COLO668 (cell line): Measurements from ENCODE around the gene PRPSAP1.

Source experiments
- DNase-seq: peaks from one replicate; lab custom pipeline; 2025; ENCODE audit not compliant: unreplicated experiment; lab: John Stamatoyannopoulos, UW

The PRPSAP1 gene

GRCh38 chr17:76267051-76267576 lies 86.6 kb downstream of the PRPSAP1 start:
- DNase-seq: no peak

GRCh38 chr17:76266244-76266938 lies 87.3 kb downstream of the PRPSAP1 start:
- peak; percentile 14 for DNase-seq

- peak; percentile 67 for DNase-seq
Measured at GRCh38 chr17:76265624-76266243, 88.0 kb downstream of the PRPSAP1 start.

- DNase-seq: peak; percentile 96
Measured at GRCh38 chr17:76264755-76265623, 88.7 kb downstream of the PRPSAP1 start, which contains the start of gene UBALD2. Gene UBALD2 (plus strand): TSS chr17:76265348. CDS start chr17:76265506, 158 bp downstream.

GRCh38 chr17:76264425-76264754 lies 89.3 kb downstream of the PRPSAP1 start:
- DNase-seq: no peak

GRCh38 chr17:76263896-76264295 lies 89.8 kb downstream of the PRPSAP1 start:
- DNase-seq: no peak

GRCh38 chr17:76262732-76263344 lies 90.9 kb downstream of the PRPSAP1 start:
- peak; percentile 42 for DNase-seq

- no peak for DNase-seq
Measured at GRCh38 chr17:76261421-76262215, 92.1 kb downstream of the PRPSAP1 start.

GRCh38 chr17:76260669-76261068 lies 93.0 kb downstream of the PRPSAP1 start:
- no peak for DNase-seq

- DNase-seq: no peak
Measured at GRCh38 chr17:76260220-76260619, 93.5 kb downstream of the PRPSAP1 start.
